ENCODE results near the gene JPH2. TPM values are rescaled to one million over a fixed set of nuclear protein-coding genes. Genes with fewer than 3 reads are reported as not detected.

Gene JPH2
- total and polyA plus RNA-seq, 4 donors = 0.09 to 1.3 (median 0.17) TPM; not detected in 1

DNA sequence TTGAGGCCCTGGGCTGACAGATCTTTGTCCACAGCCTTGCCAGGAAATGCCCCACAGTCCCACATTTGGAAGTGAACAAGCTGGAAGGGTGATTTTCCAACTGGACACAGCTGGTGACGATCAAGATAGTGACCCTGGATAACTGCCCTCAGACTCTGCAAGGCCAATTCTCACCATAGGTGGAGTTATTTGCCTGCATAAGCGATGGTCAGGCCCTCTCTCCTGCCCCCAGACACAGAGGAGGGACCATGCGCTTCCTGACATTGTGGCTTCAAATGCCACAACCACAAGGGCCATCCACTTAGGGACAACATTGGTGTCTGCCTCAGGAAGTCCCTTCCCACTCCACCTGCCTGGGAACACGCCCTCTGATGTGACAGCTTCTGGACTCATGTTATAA, 96.0 kb downstream of the JPH2 start (continued):
- TF ChIP-seq, protein P1, sequence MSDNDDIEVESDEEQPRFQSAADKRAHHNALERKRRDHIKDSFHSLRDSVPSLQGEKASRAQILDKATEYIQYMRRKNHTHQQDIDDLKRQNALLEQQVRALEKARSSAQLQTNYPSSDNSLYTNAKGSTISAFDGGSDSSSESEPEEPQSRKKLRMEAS (IDR thresholded peaks at IDR 0.05) = no peak
- no peak for TF ChIP-seq SP1 (IDR thresholded peaks at IDR 0.05)
- TF ChIP-seq RXRA (IDR thresholded peaks at IDR 0.05) = no peak
- TF ChIP-seq YY1 (IDR thresholded peaks at IDR 0.05) = no peak
- TF ChIP-seq HNF4G (IDR thresholded peaks at IDR 0.05) = no peak

DNA sequence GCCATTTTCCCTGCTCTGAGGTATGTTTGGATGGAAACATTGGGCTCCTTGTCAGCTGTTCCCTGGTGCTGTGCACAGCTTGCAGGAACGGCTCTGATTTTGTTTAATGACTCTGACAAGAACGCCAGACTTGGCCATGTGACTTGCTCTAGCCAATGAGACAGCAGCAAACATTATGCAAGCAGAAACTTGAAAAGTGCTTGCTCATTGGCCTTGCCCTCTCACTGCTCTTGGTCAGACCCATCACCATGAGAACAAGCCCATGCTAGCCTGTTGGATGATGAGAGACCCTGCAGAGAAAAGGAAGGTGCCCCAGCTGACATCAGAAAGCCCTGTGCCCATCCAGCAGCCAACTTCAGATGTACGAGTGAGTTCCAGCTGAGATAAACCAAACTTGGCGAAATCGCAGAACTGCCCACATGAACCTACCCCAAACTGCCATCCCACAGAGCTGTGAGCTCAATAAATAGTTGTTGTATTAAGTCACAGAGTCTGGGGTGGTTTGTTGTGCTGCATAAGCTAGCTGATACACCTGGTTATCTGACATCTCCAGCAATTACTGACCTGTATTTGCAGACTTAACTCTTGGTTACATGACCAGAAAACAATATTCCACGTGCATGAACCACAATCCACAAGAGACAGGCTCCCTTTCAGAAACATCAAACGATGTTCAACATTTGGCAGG, 96.9 kb downstream of the JPH2 start:
- no peak for DNase-seq (ENCODE audit: low spot score)
- Histone ChIP-seq H3K36me3 (ENCODE audit: control insufficient read depth in 4 of 4, insufficient read depth in 3 of 4, low read depth in 1 of 4, low read length in 3 of 4) (no peaks in the 10 kb centered on the region), H3K9ac (ENCODE audit: low read depth in 1 of 2, low read length in 2 of 2) (no peak overlapping the region), H3K27ac (ENCODE audit: low read depth in 1 of 2, low read length in 2 of 2) (no peak overlapping the region), H3K27me3 (ENCODE audit: control insufficient read depth in 4 of 4, insufficient read depth in 4 of 4, low read length in 3 of 4) (no peaks in the 10 kb centered on the region), H3K4me1 (ENCODE audit: control insufficient read depth in 4 of 4, insufficient read depth in 4 of 4, low read length in 3 of 4) (no peaks in the 10 kb centered on the region), H3K9me3 (ENCODE audit: control insufficient read depth in 4 of 4, low read length in 3 of 4) (no peaks in the 10 kb centered on the region), H3K4me3 (ENCODE audit: low read depth in 1 of 3, low read length in 3 of 3) (no peak overlapping the region)
- TF ChIP-seq, protein P1 (IDR thresholded peaks at IDR 0.05) = no peak
- no peak for TF ChIP-seq TAF1 (conservative IDR thresholded peaks at IDR 0.05)
- TF ChIP-seq FOXA1 (IDR thresholded peaks at IDR 0.05) = no peak
- TF ChIP-seq NR2F2 (IDR thresholded peaks at IDR 0.05) = no peak
- TF ChIP-seq SP1 (IDR thresholded peaks at IDR 0.05) = peak; percentile 27
- WGBS = 65% methylated on average over 7 of the region's 7 CpGs

DNA sequence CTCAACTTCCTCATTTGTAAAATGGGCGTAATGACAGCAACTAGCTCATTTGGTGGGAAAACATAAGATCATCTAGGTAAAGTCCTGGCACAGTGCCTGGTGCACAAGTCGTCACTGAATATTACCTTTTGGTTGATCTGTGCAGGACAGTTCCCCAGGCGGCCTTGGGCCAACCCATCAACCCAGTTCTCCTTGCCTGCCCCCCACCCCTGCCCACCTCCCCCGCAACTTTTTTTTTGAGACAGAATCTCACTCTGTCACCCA, 99.2 kb downstream of the JPH2 start:
- Histone ChIP-seq H3K9me3 (ENCODE audit: control insufficient read depth in 4 of 4, low read length in 3 of 4) (no peaks in the 10 kb centered on the region), H3K4me3 (ENCODE audit: low read depth in 1 of 3, low read length in 3 of 3) (no peak overlapping the region), H3K9ac (ENCODE audit: low read depth in 1 of 2, low read length in 2 of 2) (no peak overlapping the region), H3K36me3 (ENCODE audit: control insufficient read depth in 4 of 4, insufficient read depth in 3 of 4, low read depth in 1 of 4, low read length in 3 of 4) (no peaks in the 10 kb centered on the region), H3K27ac (ENCODE audit: low read depth in 1 of 2, low read length in 2 of 2) (no peak overlapping the region), H3K27me3 (ENCODE audit: control insufficient read depth in 4 of 4, insufficient read depth in 4 of 4, low read length in 3 of 4) (no peaks in the 10 kb centered on the region), H3K4me1 (ENCODE audit: control insufficient read depth in 4 of 4, insufficient read depth in 4 of 4, low read length in 3 of 4) (no peaks in the 10 kb centered on the region)
- WGBS = 88% methylated on average over 4 of the region's 4 CpGs
- no peak for DNase-seq (ENCODE audit: low spot score)
- TF ChIP-seq FOXA1 (IDR thresholded peaks at IDR 0.05) (no peak), RXRA (IDR thresholded peaks at IDR 0.05) (no peak), EGR1 (IDR thresholded peaks at IDR 0.05; ENCODE audit: low read depth in 2 of 2) (no peak), TAF1 (conservative IDR thresholded peaks at IDR 0.05) (no peak), JUND (IDR thresholded peaks at IDR 0.05) (no peak)
- TF ChIP-seq, protein P2, sequence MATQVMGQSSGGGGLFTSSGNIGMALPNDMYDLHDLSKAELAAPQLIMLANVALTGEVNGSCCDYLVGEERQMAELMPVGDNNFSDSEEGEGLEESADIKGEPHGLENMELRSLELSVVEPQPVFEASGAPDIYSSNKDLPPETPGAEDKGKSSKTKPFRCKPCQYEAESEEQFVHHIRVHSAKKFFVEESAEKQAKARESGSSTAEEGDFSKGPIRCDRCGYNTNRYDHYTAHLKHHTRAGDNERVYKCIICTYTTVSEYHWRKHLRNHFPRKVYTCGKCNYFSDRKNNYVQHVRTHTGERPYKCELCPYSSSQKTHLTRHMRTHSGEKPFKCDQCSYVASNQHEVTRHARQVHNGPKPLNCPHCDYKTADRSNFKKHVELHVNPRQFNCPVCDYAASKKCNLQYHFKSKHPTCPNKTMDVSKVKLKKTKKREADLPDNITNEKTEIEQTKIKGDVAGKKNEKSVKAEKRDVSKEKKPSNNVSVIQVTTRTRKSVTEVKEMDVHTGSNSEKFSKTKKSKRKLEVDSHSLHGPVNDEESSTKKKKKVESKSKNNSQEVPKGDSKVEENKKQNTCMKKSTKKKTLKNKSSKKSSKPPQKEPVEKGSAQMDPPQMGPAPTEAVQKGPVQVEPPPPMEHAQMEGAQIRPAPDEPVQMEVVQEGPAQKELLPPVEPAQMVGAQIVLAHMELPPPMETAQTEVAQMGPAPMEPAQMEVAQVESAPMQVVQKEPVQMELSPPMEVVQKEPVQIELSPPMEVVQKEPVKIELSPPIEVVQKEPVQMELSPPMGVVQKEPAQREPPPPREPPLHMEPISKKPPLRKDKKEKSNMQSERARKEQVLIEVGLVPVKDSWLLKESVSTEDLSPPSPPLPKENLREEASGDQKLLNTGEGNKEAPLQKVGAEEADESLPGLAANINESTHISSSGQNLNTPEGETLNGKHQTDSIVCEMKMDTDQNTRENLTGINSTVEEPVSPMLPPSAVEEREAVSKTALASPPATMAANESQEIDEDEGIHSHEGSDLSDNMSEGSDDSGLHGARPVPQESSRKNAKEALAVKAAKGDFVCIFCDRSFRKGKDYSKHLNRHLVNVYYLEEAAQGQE (IDR thresholded peaks at IDR 0.05) = no peak

DNA sequence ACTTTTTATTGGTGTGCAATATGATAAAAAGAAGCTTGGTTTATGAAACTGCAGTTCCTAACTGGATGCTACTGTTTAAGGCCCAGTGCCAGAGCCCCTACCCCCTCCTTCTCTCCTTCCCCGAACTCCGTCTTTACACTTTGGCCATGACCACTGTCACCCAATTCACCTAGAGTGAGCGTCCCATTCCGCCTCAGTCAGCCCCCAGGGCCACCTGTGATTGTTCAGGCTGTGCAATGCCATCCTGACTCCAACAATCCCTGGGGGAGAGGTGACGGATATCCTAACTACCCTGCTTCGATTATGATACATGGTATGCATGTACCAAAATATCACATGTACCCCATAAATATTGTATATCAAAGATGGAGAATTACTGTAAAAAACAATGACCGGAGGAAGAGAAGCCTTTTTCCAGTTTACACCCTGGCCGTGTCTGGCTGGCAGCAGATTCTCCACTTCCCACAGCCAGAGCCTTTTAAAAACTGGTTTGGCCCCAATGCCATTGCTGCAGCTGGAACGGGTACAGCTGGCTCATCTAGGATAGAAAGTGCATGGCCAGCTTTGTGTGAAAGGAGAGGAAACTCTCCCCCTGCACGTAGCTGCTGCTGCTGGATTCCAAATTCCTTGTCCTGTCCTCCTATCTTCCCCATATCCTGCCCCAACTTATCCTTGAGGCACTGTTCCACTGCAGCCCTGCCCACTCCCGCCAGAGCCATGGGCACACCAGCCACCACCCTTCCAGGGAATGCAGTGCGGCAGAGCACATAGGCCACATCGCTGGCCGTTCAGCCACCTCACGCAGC, 99.7 kb downstream of the JPH2 start:
- 88% methylated on average over 15 of the region's 15 CpGs for WGBS
- H3K4me3 ChIP-seq (ENCODE audit: low read depth in 1 of 3, low read length in 3 of 3) = no peak overlapping the region
- H3K9ac ChIP-seq (ENCODE audit: low read depth in 1 of 2, low read length in 2 of 2) = no peak overlapping the region
- H3K4me1 ChIP-seq (ENCODE audit: control insufficient read depth in 4 of 4, insufficient read depth in 4 of 4, low read length in 3 of 4) = no peaks in the 10 kb centered on the region
- no peaks in the 10 kb centered on the region for H3K27me3 ChIP-seq (ENCODE audit: control insufficient read depth in 4 of 4, insufficient read depth in 4 of 4, low read length in 3 of 4)
- no peak overlapping the region for H3K27ac ChIP-seq (ENCODE audit: low read depth in 1 of 2, low read length in 2 of 2)
- no peaks in the 10 kb centered on the region for H3K9me3 ChIP-seq (ENCODE audit: control insufficient read depth in 4 of 4, low read length in 3 of 4)
- H3K36me3 ChIP-seq (ENCODE audit: control insufficient read depth in 4 of 4, insufficient read depth in 3 of 4, low read depth in 1 of 4, low read length in 3 of 4) = no peaks in the 10 kb centered on the region
- DNase-seq (ENCODE audit: low spot score) = no peak
- TF ChIP-seq NR2F2 (IDR thresholded peaks at IDR 0.05) (no peak), RAD21 (IDR thresholded peaks at IDR 0.05) (no peak), TAF1 (conservative IDR thresholded peaks at IDR 0.05) (no peak), FOXA2 (IDR thresholded peaks at IDR 0.05) (no peak), HNF4G (IDR thresholded peaks at IDR 0.05) (no peak), HNF4A (conservative IDR thresholded peaks at IDR 0.05) (no peak), JUND (IDR thresholded peaks at IDR 0.05) (no peak), RXRA (IDR thresholded peaks at IDR 0.05) (no peak), SP1 (IDR thresholded peaks at IDR 0.05) (no peak)
- TF ChIP-seq, protein P3, sequence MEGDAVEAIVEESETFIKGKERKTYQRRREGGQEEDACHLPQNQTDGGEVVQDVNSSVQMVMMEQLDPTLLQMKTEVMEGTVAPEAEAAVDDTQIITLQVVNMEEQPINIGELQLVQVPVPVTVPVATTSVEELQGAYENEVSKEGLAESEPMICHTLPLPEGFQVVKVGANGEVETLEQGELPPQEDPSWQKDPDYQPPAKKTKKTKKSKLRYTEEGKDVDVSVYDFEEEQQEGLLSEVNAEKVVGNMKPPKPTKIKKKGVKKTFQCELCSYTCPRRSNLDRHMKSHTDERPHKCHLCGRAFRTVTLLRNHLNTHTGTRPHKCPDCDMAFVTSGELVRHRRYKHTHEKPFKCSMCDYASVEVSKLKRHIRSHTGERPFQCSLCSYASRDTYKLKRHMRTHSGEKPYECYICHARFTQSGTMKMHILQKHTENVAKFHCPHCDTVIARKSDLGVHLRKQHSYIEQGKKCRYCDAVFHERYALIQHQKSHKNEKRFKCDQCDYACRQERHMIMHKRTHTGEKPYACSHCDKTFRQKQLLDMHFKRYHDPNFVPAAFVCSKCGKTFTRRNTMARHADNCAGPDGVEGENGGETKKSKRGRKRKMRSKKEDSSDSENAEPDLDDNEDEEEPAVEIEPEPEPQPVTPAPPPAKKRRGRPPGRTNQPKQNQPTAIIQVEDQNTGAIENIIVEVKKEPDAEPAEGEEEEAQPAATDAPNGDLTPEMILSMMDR (IDR thresholded peaks at IDR 0.05; ENCODE audit: low read depth, low read length, missing input control) = no peak
- TF ChIP-seq, protein P4, sequence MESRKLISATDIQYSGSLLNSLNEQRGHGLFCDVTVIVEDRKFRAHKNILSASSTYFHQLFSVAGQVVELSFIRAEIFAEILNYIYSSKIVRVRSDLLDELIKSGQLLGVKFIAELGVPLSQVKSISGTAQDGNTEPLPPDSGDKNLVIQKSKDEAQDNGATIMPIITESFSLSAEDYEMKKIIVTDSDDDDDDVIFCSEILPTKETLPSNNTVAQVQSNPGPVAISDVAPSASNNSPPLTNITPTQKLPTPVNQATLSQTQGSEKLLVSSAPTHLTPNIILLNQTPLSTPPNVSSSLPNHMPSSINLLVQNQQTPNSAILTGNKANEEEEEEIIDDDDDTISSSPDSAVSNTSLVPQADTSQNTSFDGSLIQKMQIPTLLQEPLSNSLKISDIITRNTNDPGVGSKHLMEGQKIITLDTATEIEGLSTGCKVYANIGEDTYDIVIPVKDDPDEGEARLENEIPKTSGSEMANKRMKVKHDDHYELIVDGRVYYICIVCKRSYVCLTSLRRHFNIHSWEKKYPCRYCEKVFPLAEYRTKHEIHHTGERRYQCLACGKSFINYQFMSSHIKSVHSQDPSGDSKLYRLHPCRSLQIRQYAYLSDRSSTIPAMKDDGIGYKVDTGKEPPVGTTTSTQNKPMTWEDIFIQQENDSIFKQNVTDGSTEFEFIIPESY (IDR thresholded peaks at IDR 0.05) = no peak
- TF ChIP-seq, protein P5, sequence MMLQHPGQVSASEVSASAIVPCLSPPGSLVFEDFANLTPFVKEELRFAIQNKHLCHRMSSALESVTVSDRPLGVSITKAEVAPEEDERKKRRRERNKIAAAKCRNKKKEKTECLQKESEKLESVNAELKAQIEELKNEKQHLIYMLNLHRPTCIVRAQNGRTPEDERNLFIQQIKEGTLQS (IDR thresholded peaks at IDR 0.05) = no peak
